HG02623 (cell line): ENCODE measurements around the gene MCOLN3.

Source experiments
- ATAC-seq: cut with Tn5 transposase; IDR thresholded peaks from one replicate; pipeline ENCODE4 v1.9.1; 2021; ENCODE audit warnings: moderate library complexity; ENCODE audit not compliant: unreplicated experiment

The MCOLN3 gene, protein sequence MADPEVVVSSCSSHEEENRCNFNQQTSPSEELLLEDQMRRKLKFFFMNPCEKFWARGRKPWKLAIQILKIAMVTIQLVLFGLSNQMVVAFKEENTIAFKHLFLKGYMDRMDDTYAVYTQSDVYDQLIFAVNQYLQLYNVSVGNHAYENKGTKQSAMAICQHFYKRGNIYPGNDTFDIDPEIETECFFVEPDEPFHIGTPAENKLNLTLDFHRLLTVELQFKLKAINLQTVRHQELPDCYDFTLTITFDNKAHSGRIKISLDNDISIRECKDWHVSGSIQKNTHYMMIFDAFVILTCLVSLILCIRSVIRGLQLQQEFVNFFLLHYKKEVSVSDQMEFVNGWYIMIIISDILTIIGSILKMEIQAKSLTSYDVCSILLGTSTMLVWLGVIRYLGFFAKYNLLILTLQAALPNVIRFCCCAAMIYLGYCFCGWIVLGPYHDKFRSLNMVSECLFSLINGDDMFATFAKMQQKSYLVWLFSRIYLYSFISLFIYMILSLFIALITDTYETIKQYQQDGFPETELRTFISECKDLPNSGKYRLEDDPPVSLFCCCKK

DNA sequence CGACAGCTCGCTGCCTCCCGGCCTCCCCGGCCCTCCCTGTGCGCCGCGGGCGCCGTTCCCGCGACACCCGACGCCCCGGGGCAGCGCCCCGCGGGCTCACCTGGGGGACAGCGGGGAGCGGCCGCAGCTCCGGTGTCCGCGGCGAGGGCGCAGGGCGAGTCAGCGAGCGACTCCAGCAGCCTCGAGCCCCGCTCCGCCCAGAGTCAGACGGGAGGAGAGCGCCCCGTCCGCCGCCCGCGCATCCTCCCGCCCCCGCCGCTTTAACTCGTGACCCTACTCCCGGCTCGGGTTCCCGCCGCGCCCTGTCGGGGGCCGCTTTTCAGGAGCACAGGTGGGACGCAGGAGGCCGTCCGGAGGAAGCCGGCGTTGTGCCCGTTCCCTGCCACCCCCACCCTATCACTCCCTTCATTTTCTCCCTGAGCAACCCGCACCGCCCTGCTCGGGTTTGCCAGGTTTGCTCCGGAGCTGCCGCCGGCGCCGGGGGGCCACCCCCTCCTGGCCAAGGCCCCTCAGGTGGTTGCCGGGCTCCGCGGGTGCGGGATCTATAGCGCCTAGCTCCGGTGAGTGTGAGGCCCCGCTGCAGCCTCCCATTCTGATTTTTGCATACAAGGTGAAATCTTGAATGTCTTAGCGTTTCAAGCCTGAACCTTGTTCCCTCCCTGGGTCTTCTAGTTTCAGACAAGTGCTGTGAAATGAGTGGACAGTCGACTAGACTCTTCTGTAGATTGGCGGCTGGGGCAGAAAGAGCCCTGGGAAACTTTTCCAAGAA lies at the start of gene MCOLN3:
Gene MCOLN3 (minus strand): TSS at position 205 of the 769 bp plus-strand sequence. CDS start 3,140 bp downstream, outside the sequence.
- peak; percentile 62 for ATAC-seq

DNA sequence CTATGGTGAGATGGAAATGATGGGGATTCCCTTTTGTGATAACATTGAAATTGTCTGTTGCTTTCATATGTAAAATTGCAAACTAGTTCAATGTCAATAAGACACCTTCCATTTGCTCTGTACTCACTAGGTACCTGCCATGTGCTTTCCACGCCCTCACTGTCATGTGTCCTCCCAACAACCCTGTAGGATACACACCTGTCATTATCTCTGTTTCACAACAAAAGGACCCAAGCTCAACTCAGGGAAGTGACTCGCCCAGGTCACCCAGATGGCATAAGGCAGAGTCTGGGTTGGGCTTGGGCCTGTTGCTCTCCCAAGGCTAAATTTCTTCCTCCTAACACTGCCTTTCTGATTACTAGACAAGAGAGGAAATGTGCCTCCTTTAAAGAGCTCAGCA lies 45.3 kb upstream of the MCOLN3 start:
- no peak for ATAC-seq

DNA sequence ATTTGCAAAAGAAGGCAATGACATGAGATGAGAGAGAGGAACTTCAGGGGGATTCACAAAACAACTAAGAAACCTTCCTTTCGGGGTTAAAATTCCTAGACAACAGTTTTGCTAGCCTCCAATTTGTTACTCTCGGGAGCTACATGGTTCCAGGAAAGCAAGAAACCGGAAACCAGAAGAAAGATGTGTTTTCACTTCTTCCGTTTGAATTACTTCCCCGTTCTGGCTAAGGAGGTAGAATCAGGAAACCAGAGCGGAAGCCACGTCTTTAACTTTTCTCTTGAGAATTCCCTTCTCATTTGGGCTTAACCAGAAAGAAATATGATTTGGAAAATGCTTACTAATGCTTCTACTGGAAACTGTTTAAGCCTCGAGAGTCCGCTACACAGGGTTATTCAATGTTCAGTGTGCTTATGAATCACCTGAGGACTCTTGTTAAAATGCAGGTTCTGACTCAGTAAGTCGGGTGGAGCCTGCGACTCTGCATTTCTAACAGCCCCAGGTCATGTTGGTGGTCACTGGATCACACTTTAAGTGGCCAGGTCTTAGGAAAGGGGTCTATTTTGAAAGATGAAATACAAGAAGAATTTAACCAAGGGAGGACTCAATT lies 43.5 kb upstream of the MCOLN3 start:
- ATAC-seq: no peak

DNA sequence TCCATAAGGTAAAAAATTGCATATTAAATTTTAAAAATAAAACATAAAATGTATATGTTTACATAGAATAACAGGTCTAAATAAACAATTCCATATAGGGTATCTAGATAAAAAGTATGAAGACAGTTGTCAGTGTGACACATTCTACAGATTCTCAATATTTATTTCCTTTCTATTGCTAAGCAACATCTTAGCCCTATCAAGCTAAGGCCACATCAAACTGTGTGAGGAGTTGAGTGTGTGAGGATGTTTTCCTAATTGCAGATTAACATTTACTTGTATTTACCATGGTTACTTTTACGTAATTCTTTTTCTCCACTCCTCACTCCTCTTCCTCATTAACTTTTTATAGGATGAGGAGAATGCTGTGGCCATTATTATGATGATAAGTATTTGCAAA lies 41.9 kb upstream of the MCOLN3 start:
- no peak for ATAC-seq

DNA sequence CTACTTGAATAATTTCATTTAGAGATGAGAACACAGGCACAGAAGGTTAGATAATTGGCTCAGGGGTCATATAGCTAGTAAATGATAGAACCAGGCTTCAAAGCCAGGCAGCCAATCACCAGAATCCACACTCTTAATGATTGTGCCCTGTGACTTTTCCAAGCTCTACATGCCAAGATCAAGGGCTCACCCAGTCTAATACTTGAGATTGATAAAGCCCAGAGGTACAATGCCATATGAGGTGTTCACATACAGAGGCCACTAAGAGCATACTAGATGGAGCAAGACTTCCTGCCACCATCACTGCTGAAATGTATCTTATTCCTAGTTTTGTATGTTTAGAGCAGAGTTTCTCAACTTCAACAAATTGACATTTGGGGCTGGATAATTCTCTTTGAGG lies 40.9 kb upstream of the MCOLN3 start:
- ATAC-seq: no peak

DNA sequence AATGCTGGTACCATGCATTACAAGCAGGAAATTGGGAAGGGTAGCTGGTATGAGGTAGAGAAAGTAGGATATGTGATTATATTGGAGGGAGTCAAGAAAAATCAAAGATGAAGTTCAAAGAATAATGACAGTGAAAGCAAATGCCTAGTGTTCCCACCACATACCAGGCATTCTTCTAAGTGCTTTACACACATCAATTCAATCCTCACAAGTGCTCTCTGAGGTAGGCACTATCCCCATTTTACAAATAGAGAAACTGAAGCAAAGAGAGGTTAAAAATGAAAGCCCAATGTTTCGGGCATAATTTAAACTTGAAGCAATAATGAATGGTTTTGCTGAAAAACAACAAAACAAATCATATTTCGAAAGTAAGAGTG lies 40.1 kb upstream of the MCOLN3 start:
- ATAC-seq: no peak

DNA sequence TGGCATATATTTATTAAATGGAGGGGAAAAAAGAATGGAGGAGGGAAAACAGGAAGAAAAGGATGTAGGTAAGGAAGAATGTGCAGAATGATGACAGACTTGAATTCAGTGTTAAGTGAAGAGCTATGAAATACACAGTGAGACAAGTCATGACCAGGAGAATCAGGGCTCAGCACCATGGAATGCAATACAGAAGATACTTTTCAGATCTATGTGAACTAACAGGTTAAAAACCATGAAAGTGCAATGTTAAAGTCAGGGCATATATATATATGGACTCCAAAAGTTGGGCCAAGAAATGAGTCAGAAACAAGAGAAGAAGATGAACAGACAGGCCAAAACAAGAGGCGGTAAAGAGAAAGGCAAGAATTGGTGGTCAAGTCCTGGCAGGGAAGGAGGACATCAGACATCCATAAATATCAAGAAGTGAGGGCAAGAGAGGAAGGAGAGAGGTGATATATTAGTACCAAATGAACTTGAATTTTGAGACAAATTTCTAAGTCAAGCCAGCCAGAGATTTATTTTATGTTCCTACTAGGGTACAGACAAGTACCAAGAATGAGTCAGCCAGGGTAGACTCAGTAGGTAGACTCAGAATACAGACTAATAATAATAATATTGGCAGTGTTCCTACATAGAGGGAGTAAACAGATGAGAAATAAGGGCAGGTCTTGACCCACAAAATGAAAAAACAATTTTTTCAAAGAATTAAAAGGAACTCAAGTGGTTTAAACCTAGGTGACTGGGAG lies 39.5 kb upstream of the MCOLN3 start:
- ATAC-seq: no peak

DNA sequence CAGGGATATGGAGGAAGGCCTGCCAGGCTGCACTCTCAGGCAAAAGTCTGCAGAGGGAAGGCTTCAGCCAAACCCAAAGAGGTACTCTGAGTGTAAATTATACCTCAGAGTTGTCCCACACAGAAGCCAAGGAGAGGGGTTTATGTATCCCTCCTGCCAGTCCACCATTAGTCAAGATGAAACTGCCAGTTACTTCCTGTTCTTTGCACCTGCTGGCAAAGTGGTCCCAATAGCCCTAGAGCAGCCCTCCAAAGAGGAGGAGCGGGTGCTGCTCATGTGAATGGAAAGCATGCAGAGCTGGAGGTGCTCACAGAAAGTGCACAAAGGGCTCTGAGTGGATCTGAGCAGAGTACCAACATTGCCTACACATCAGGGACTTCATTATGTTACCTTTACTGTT lies 37.1 kb upstream of the MCOLN3 start:
- ATAC-seq: no peak

DNA sequence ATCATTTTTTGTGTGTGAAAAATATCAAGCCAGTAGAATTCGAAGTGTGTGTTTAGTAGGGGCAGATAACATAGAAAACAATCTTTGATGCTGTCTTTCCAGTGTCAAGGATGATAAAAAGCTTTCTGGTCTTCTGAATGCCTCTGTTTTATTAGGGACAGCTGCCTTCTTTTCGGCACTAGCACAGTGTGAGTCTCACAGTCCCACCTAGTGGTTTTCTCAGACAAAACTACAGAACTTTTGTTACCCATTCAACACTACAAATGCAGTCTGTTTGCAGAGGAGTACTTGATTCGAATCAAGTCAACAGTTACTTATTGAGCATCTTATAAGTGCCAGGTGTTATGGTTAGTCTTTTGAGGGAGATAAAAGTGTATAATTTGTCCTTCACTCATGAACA lies 30.6 kb upstream of the MCOLN3 start:
- ATAC-seq: no peak

DNA sequence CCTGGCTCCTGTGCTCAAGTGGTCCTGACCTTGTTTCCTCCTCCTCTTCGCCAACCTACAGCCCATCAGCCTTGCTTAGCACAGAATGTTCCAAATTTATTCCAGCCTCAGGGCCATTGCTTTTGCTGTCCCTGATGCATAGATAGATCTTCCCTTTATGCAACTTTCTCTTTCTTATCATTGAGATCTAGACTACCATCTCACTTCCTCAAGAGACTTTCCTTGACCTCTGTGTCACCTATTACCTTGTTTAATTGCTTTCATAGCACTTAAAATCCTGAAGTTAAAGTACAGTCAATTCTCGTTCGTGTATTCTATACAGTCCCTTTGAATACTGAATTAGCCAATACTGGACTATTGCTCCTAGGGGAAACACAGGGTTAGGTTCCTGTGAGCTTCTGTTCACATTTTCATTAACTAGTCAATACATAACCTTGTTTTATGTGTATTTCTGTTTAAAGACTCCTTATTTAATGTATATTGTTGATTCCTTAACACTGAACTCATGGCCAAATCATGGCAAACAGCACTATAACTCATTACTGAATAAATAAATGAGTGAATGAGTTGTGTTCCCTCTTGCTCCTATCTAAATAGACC lies 26.2 kb upstream of the MCOLN3 start:
- ATAC-seq: no peak

DNA sequence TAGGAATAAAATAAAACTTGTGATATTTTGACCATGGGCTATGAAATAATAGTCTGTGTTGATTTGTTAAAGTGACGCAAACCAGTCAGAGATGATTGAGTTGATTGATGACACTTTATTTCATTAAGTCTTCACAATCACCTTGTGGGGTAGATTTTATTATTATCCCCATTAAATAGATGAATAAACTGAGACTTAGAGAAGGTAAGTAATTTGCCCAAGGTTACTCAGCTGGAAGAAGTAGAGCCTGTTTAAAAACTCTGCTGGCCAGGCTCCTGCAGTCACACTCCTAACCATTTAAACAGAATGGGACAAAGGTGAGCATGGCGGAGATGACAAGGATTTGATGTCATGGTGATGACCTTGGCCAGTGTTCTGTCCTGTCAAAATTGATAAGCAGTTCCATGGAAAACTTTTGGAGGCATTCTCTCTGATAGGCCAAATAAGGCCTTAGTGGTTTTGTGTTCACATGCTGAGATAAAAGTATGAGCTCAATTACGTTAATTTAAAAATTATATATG lies 22.7 kb upstream of the MCOLN3 start:
- no peak for ATAC-seq

DNA sequence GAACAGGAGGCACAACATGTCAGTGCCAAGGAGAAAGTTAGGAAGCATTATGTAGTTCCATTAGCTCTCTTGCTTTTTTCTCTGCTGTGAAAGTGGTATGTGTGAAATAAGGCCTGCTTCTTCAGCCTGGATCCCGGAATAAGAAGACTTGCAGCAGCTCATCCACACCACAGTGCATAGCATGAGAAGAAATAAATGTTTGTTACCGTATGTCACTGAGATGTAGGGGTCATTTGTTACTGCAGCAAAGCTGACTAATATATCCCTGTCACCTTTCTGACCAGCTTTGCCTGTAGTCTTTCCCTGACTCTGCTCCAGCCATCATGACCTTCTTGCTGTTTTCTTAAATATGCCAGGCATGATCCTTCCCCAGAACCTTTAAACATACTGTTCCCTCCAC lies 20.5 kb upstream of the MCOLN3 start:
- no peak for ATAC-seq

DNA sequence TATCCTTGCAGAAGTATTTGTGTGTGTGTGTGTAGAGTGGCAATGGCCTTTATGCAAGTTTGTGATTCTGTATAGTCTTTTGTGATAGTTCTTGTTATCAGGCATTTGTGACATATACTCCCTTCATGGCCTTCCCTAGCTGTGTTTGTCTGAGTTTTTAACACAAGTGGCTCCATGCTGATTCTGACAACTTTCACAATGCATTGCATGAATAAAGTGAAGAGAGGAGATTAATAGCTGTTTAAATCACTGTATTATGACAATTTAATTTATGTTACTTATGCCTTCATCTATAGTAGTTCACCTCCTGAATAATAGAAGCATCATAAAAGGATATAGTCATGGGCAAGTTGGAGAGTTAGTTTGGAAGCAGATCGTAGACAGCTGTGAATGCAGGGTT lies 17.2 kb upstream of the MCOLN3 start:
- no peak for ATAC-seq

DNA sequence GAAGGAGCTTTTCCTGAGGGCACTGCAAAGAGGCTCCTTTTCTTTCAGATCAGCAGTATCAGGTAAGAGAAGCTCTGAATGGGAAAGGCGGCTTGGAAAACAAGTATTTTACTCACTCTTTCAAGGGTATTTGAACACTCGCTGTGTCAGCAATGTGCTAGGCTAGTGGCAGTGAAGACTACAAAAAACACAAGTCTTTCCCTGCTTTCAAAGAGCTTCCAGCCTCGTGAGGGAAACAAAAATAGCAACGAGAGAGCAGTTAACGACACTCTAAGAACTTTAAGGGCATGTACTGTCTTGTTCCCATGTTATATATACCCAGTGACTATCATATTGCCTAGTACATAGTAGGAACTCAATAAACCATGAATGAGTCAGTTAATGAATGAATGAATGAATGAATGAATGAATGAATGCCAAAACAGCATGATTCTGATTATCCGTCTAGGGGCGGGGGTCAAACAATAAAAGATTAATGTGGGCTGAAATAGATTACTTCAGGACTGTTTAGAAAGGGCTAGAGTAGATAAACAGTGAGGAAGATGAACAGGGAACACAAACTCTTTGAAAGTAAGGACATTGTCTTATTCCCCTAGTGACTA lies 14.2 kb upstream of the MCOLN3 start:
- ATAC-seq: no peak

DNA sequence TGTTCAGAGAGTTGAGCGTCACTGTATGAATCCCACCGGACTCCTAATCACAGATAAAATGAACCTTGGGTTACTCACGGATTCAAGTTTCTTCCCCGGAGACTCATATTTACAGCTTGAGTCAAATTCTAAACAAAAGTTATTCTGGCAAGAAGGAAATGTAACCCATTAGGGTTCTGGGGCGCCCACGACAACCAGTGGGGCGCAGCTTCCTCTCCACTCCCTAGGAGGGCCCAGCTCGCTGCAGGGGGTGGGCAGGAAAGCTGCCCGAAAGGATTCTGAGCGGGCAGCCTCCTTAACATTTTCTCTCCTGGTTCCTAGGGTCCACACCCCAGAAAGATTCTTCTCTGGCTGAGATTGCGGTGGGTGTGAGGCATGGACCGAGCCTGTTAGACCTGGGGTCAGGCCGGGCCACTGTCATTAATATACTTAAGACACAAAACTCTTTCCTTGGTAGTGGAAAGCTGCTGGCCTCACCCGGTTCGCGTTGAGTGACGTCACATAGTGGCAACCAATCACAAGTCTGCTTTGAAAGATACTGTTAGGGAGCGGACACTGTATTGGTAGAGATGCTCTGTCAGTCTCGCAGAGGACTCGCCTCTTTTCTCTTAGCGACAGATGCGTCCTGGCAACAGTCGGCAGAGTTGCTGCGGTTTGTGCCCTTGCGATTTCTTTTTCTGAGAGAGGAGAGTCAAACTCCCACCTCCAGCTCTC lies 13.6 kb upstream of the MCOLN3 start:
- ATAC-seq: peak; percentile 100

DNA sequence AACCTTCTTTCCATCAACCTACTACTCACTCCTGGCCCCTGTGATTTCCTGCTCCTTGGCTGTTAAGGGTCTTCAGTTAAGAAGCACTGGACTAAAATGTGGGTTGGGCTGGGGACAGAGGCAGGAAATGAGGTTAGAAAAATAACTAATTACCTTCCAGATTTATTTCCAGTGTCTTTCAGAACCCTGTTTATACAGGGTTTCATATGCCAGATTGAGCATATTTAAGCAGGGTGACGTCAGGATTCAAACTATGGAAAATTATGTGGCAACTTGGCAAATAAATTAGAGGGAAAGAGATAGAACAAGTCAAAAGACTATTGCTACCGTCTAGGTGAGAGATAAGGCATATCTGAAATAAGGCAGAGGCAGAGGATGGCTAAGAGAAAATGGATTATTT lies 11.7 kb upstream of the MCOLN3 start:
- no peak for ATAC-seq

DNA sequence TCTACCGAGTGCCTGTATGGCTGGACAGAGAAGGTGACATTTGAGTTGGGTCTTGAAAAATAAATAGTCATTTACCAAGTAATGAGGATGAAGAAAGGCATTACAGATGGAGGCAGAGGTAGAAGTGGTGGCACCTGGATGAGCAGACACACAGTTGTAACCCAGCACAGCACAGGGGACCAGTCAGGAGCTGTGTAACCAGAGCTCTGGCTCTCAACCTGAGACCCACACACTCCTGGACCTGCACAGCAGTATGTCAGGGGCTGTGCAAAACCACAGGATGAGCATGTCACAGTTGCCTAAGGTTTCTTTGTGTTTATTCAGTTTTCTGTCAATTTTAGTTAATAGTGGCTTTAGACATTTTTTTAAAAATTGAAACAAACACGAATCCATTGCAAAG lies 11.3 kb upstream of the MCOLN3 start:
- ATAC-seq: no peak

DNA sequence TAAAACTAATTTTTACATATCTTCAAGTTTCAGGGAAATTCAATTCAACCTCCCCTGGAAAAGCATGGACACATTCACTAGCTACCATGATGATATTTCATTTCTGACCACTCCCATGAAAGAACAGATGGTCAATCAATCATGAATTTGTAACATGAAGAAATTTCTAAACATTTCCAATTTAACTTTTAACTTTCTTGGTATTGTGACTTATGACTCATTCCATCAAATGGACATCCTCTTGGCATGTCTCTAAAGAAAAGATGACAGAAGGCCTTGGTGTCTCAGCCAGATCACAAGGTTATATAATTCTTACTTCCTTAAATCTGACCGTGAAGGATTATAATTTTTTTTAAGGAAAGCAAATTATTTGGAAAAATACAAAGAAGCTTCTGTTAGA lies 10.5 kb upstream of the MCOLN3 start:
- ATAC-seq: no peak

DNA sequence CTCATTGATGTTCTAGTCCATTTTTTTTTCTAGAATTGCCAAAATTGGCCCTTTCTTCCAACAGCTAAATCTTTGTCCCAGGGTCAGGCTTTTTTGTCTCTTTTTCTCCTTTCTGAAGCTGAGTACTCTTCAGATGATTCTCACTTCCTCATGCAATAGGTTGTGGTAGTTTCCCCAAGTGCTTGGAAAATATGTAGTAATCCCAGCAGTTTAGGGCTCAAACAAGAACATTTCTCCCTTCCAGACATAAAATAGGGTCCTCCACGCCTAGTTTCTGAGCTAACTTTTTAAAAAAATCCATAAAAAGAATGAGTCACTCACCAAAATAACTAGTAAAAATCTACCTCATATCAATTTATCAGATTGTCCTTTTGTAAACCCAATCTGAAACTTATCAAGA lies 10.0 kb upstream of the MCOLN3 start:
- ATAC-seq: no peak
